ENCODE results near the gene DAB1.

DNA sequence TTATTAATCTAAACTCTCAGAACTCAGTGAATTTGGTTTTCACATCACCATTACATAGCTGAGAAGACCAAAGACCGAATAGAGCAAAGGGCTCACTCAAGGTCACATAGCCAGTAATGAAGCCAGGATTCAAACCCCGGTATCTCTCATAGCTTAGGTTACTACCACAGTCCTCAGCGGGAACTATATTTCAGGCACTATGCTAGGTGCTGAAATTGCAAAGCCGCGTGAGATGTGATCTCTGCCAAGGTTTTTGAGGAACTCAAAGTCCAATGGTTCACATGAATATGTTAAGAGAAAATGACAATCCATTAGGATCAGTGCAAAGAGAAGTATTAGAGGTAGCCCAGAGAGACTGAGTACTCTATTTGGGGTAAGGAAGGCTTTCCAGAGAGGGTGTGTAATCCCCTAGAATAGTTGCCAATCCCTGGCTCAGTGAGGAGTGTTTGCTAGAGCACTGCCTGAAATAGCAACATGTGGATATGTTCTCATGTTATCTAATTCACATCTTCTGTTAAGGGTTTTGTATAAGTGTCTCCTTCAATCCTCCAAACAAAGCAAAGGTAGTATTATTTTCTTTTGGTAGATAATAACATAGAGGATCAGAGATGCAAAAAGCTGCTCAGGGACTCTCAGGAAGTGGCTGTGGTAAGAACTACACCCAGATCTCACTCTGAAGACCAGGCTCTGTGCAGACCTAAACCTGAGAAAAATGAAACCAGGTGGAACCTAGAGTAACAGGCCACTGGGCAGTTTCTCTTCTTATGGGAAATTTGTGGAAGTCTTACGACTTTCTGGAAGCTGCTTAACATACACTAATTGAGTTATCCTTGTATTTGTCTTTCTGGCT is 365.0 kb downstream of the DAB1 start:
- TF ChIP-seq, protein P1, sequence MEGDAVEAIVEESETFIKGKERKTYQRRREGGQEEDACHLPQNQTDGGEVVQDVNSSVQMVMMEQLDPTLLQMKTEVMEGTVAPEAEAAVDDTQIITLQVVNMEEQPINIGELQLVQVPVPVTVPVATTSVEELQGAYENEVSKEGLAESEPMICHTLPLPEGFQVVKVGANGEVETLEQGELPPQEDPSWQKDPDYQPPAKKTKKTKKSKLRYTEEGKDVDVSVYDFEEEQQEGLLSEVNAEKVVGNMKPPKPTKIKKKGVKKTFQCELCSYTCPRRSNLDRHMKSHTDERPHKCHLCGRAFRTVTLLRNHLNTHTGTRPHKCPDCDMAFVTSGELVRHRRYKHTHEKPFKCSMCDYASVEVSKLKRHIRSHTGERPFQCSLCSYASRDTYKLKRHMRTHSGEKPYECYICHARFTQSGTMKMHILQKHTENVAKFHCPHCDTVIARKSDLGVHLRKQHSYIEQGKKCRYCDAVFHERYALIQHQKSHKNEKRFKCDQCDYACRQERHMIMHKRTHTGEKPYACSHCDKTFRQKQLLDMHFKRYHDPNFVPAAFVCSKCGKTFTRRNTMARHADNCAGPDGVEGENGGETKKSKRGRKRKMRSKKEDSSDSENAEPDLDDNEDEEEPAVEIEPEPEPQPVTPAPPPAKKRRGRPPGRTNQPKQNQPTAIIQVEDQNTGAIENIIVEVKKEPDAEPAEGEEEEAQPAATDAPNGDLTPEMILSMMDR (IDR thresholded peaks at IDR 0.05): no peak
- TF ChIP-seq POLR2A (IDR thresholded peaks at IDR 0.05): no peak
